Astrocyte of the cerebellum (primary cell): ENCODE measurements around the gene SLC9A1.

ENCODE experiments used
- DNase-seq: peaks from one replicate; pipeline ENCODE4 v3.0.0-alpha.2; 2011; ENCODE audit warnings: low read depth
- H3K4me3 ChIP-seq: 2 replicates; pipeline ENCODE4 v1.5.1; 2011; ENCODE audit warnings: mild to moderate bottlenecking, low read depth, low read length, moderate library complexity
- in situ Hi-C: cut with HindIII; loops from 2 replicates; pipeline ENCODE4 v1.10.0; 2017; ENCODE audit warnings: low sequenced_read_pairs
- TF ChIP-seq, protein P1 (sequence below): IDR thresholded peaks from 2 replicates; pipeline ENCODE4 v1.5.1; 2012; ENCODE audit warnings: low read length, low read depth, moderate library complexity, mild to moderate bottlenecking; ENCODE audit errors: missing control alignments

The SLC9A1 gene

GRCh38 chr1:27136236-27136551, 18.7 kb downstream of the SLC9A1 start:
- TF ChIP-seq, protein P1, sequence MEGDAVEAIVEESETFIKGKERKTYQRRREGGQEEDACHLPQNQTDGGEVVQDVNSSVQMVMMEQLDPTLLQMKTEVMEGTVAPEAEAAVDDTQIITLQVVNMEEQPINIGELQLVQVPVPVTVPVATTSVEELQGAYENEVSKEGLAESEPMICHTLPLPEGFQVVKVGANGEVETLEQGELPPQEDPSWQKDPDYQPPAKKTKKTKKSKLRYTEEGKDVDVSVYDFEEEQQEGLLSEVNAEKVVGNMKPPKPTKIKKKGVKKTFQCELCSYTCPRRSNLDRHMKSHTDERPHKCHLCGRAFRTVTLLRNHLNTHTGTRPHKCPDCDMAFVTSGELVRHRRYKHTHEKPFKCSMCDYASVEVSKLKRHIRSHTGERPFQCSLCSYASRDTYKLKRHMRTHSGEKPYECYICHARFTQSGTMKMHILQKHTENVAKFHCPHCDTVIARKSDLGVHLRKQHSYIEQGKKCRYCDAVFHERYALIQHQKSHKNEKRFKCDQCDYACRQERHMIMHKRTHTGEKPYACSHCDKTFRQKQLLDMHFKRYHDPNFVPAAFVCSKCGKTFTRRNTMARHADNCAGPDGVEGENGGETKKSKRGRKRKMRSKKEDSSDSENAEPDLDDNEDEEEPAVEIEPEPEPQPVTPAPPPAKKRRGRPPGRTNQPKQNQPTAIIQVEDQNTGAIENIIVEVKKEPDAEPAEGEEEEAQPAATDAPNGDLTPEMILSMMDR: no peak
- no peak for DNase-seq
- H3K4me3 ChIP-seq: no peak overlapping the region
- in situ Hi-C loops: no loop called here

DNA sequence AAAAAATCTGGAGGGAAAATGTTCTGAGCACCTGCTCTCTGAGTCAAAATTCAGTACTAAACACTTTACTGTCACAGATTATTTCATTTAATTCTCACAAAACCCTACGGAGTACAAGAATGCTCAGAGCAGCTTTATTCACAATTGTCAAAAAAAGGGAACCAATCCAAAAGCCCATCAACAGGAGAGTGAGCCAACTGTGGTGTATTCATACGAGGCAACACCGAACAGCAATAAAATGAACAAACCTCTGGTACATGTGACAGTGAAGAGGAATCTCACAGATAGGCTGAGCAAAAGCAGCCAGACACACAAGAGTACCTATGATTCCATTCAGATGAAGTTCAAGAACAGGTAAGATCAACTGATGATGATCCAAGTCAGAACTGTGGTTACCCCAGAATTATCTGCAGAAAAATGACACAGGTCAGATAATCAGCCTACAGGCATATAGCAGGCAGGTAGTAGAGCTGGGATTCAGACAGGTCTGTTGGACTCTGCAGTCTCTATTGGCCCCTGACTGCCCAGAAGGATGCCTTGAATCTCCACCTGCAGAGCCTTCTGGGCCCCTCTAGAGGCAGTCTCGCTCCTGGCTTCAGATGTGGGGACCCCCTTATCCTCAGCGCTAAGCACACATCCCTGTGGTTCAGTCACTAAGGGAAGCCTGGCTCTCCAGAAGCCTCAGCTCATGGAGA, 19.2 kb downstream of the SLC9A1 start:
- no peak for DNase-seq
- in situ Hi-C loops: no loop called here
- no peak overlapping the region for H3K4me3 ChIP-seq
- TF ChIP-seq, protein P1: peak; percentile 16

DNA sequence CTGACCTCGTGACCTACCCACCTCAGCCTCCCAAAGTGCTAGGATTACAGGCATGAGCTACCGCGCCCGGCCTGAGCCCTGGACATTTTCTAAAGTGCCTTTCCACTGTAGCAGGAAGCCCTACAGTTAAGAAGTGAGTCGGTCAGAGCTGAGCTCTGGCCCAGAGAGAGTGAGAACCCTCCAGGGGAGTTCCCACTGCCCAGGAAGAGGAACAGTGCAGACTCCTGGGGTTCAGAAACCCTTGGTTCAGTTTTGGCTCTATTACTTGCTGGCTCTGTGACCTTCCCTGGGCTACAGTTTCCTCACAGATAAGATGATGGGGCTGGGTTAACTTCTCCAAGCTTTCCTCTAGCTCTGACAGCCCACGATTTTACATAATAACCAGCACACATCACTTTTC, 20.9 kb downstream of the SLC9A1 start:
- H3K4me3 ChIP-seq: no peak overlapping the region
- DNase-seq: no peak
- TF ChIP-seq, protein P1: no peak
- in situ Hi-C loops: no loop called here

GRCh38 chr1:27133158-27133557, 21.8 kb downstream of the SLC9A1 start:
- in situ Hi-C loops: no loop called here
- DNase-seq: no peak
- TF ChIP-seq, protein P1: no peak
- no peak overlapping the region for H3K4me3 ChIP-seq

GRCh38 chr1:27132624-27133023, 22.3 kb downstream of the SLC9A1 start:
- no peak for DNase-seq
- H3K4me3 ChIP-seq: no peak overlapping the region
- in situ Hi-C loops: no loop called here
- TF ChIP-seq, protein P1: no peak

GRCh38 chr1:27132147-27132546, 22.8 kb downstream of the SLC9A1 start:
- in situ Hi-C loops: no loop called here
- TF ChIP-seq, protein P1: no peak

DNA sequence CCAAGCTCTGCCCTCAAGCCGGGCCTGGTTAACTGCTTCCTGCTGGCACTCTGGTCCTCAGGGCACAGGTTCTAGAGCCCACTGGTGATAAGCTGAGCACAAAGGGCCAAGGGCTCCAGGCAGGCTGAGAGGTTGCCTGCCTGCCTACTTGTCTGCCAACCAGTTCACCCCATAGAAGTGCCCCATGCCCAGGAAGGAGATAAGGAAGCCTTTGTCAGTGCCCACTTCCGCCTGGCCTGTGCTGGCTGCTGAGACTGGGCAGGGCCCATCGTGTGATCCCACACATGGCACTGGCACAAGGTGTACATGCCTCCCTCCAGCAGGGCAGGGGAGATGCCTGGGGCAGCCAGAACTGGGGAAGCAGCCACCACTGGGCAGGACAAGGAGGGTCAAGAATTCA, 24.1 kb downstream of the SLC9A1 start:
- DNase-seq: no peak
- no peak overlapping the region for H3K4me3 ChIP-seq
- in situ Hi-C loops: no loop called here
- TF ChIP-seq, protein P1: no peak

More at GRCh38 chr1:27132147-27132546, 22.8 kb downstream of the SLC9A1 start:
- DNase-seq: no peak
- H3K4me3 ChIP-seq: no peak overlapping the region
